Upper lobe of right lung (tissue), 1 donor: ENCODE measurements around the gene ZNF597. TPM values are rescaled to one million over a fixed set of nuclear protein-coding genes. Genes with fewer than 3 reads are reported as not detected.

Experiments
- ATAC-seq: fragments of 200-7000 bp; cut with Tn5 transposase; one replicate; pipeline ENCODE4 v1.9.1; 2020; ENCODE audit warnings: mild to moderate bottlenecking, moderate library complexity
- DNase-seq: peaks from one replicate; pipeline ENCODE4 v3.0.0-alpha.2; 2020
- H3K27ac ChIP-seq: fragments of 200-600 bp; one replicate; pipeline ENCODE4 v1.8.0; 2022
- H3K27me3 ChIP-seq: fragments of 200-600 bp; one replicate; pipeline ENCODE4 v1.8.0; 2022; ENCODE audit warnings: mild to moderate bottlenecking
- H3K36me3 ChIP-seq: fragments of 200-600 bp; one replicate; pipeline ENCODE4 v1.8.0; 2022
- H3K4me1 ChIP-seq: fragments of 200-600 bp; one replicate; pipeline ENCODE4 v1.8.0; 2022
- H3K4me3 ChIP-seq: fragments of 200-600 bp; one replicate; pipeline ENCODE4 v1.8.0; 2022; ENCODE audit warnings: mild to moderate bottlenecking
- H3K9me3 ChIP-seq: fragments of 200-600 bp; one replicate; pipeline ENCODE4 v1.8.0; 2022
- CTCF ChIP-seq: fragments of 200-600 bp; IDR thresholded peaks from one replicate; pipeline ENCODE4 v1.8.0; 2022; ENCODE audit warnings: antibody characterized with exemption
- intact Hi-C: fragments of 100-400 bp; cut with DNase I; formaldehyde crosslinking; loops from one replicate; pipeline ENCODE4 v1.11.0; 2022
- total RNA-seq: library from RNA; stranded (reverse); fragmentation: NEBNext Ultra II Directional; extraction: Animal tissue kit (Norgen Biotek cat#: 25700); gene quantifications from one replicate; pipeline ENCODE4 v1.2.1, GENCODE V29; 2021
- donor health status: DM: no; HTN: yes; CAD: no; lungs with severe emphysema.

Gene ZNF597
- total RNA-seq, 1 donor from 2014 or later = 5.1 TPM

GRCh38 chr16:3454093-3454492, 10.8 kb upstream of the ZNF597 start:
- intact Hi-C loops = no loop called here
- no peak for DNase-seq
- H3K4me1 ChIP-seq = peaks cover 11% of the 10 kb centered on the region
- ATAC-seq = no peak
- no peak for TF ChIP-seq CTCF
- no peaks in the 10 kb centered on the region for H3K27me3 ChIP-seq
- no peak overlapping the region for H3K27ac ChIP-seq
- peaks cover 4% of the 10 kb centered on the region for H3K36me3 ChIP-seq
- H3K9me3 ChIP-seq = no peaks in the 10 kb centered on the region
- no peak overlapping the region for H3K4me3 ChIP-seq

GRCh38 chr16:3444032-3444388, 706 bp upstream of the ZNF597 start:
- no peaks in the 10 kb centered on the region for H3K27me3 ChIP-seq
- H3K4me1 ChIP-seq = no peaks in the 10 kb centered on the region
- peak; percentile 81 for ATAC-seq
- DNase-seq = no peak
- peak overlapping the region; percentile 85 for H3K27ac ChIP-seq
- H3K9me3 ChIP-seq = peaks cover 6% of the 10 kb centered on the region
- H3K4me3 ChIP-seq = peak overlapping the region; percentile 63
- H3K36me3 ChIP-seq = peaks cover 8% of the 10 kb centered on the region
- no peak for TF ChIP-seq CTCF
- intact Hi-C loops = no loop called here

GRCh38 chr16:3439637-3440036, 3.7 kb downstream of the ZNF597 start:
- H3K27me3 ChIP-seq = no peaks in the 10 kb centered on the region
- no peak for ATAC-seq
- intact Hi-C loops = no loop called here
- H3K27ac ChIP-seq = no peak overlapping the region
- H3K9me3 ChIP-seq = peaks cover 6% of the 10 kb centered on the region
- peaks cover 4% of the 10 kb centered on the region for H3K36me3 ChIP-seq
- no peak overlapping the region for H3K4me3 ChIP-seq
- H3K4me1 ChIP-seq = no peaks in the 10 kb centered on the region
- no peak for TF ChIP-seq CTCF
- DNase-seq = no peak

GRCh38 chr16:3434373-3434772, 8.9 kb downstream of the ZNF597 start:
- no peak for DNase-seq
- no peaks in the 10 kb centered on the region for H3K27me3 ChIP-seq
- TF ChIP-seq CTCF = no peak

GRCh38 chr16:3431779-3432219, 11.5 kb downstream of the ZNF597 start:
- H3K9me3 ChIP-seq = no peaks in the 10 kb centered on the region
- ATAC-seq (peak; percentile 61), DNase-seq (peak; percentile 68)
- intact Hi-C loops = no loop called here
- no peak overlapping the region for H3K27ac ChIP-seq
- TF ChIP-seq CTCF = no peak
- peaks cover 3% of the 10 kb centered on the region for H3K36me3 ChIP-seq
- H3K27me3 ChIP-seq = no peaks in the 10 kb centered on the region
- H3K4me3 ChIP-seq = peak overlapping the region; percentile 25
- H3K4me1 ChIP-seq = no peaks in the 10 kb centered on the region

More at GRCh38 chr16:3434373-3434772, 8.9 kb downstream of the ZNF597 start:
- Histone ChIP-seq H3K4me1 (no peaks in the 10 kb centered on the region), H3K4me3 (no peak overlapping the region), H3K36me3 (peaks cover 4% of the 10 kb centered on the region), H3K27ac (no peak overlapping the region), H3K9me3 (peaks cover under 1% of the 10 kb centered on the region)
- intact Hi-C loops = no loop called here
- no peak for ATAC-seq

GRCh38 chr16:3413730-3414379, 29.4 kb downstream of the ZNF597 start:
- TF ChIP-seq CTCF = no peak
- DNase-seq (no peak), ATAC-seq (no peak)
- Histone ChIP-seq H3K9me3 (peaks cover 50% of the 10 kb centered on the region), H3K36me3 (no peaks in the 10 kb centered on the region), H3K4me1 (no peaks in the 10 kb centered on the region), H3K27me3 (no peaks in the 10 kb centered on the region), H3K27ac (no peak overlapping the region), H3K4me3 (no peak overlapping the region)
- intact Hi-C loops = no loop called here
